ENCODE data around the gene RANBP1.

Gene RANBP1

DNA sequence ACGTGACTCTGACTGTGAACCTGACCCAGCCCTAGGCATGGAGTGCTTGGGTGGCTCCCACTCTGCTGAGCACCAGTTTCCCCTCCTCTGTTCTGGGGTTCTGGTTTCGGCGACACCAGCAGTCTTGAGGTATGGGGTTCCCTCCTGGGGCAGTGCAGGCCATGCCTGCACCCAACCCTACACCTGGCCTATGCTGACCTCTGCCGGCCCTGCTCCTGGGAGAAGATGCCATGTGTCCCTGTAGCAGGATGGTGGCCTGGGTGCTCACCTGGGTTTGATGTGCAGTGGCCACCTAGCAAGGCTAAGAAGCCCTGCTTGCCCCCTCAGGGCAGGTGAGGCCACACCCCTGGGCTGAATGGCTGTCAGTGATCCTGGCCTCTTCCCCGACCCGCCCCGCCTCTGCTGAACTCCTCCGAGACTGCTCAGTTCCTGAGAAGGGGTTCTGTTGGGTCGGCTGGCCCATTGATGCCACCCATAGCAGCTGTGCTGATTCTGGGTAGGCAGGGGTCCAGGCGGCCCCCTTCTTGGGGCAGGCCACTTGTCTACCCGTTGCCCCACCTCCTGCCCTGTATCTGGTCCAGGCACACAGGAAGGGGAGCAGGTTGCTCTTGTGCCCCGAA, 18.1 kb downstream of the RANBP1 start:
- Histone ChIP-seq H3K36me3 (ENCODE audit: control insufficient read depth, insufficient read depth, low read length) (peaks cover under 1% of the 10 kb centered on the region), H3K27ac (ENCODE audit: low read depth, low read length, severe bottlenecking) (no peak overlapping the region), H3K4me3 (ENCODE audit: extremely low read depth, insufficient read depth, low read length, poor library complexity, severe bottlenecking) (no peak overlapping the region), H3K9me3 (ENCODE audit: control insufficient read depth, low read length) (no peaks in the 10 kb centered on the region), H3K4me1 (ENCODE audit: control insufficient read depth, insufficient read depth, low read length, poor library complexity, severe bottlenecking) (peaks cover 7% of the 10 kb centered on the region)
- 95% methylated on average over 10 to 12 of the region's 12 CpGs for WGBS, 2 experiments (ENCODE audit: insufficient coverage in 2 of 2)

DNA sequence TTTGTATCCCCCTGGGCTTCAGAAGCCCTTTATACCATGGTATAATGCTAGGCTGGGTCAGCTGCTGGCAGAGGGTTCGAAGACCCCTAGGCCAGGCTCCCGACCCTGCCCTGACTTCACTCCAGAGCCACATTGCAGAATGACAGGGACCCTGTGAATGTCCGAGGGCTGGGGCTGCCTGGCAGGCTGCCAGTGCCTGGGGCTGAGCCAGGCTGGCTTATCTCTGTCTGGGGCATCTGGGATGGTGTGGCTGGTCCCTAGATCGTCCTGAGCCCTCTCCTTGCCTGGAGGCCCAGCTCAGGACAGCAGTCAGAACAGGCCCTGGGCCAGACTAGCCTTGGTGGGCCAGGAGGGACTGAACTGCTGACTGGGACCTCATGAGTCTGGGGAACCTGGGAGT, 19.4 kb downstream of the RANBP1 start:
- Histone ChIP-seq H3K36me3 (ENCODE audit: control insufficient read depth, insufficient read depth, low read length) (peaks cover 13% of the 10 kb centered on the region), H3K27ac (ENCODE audit: low read depth, low read length, severe bottlenecking) (no peak overlapping the region), H3K4me1 (ENCODE audit: control insufficient read depth, insufficient read depth, low read length, poor library complexity, severe bottlenecking) (peaks cover 7% of the 10 kb centered on the region), H3K4me3 (ENCODE audit: extremely low read depth, insufficient read depth, low read length, poor library complexity, severe bottlenecking) (no peak overlapping the region), H3K9me3 (ENCODE audit: control insufficient read depth, low read length) (no peaks in the 10 kb centered on the region)
- WGBS, 2 experiments (ENCODE audit: insufficient coverage in 2 of 2) = 80 to 95% methylated on average over 2 to 4 of the region's 4 CpGs

DNA sequence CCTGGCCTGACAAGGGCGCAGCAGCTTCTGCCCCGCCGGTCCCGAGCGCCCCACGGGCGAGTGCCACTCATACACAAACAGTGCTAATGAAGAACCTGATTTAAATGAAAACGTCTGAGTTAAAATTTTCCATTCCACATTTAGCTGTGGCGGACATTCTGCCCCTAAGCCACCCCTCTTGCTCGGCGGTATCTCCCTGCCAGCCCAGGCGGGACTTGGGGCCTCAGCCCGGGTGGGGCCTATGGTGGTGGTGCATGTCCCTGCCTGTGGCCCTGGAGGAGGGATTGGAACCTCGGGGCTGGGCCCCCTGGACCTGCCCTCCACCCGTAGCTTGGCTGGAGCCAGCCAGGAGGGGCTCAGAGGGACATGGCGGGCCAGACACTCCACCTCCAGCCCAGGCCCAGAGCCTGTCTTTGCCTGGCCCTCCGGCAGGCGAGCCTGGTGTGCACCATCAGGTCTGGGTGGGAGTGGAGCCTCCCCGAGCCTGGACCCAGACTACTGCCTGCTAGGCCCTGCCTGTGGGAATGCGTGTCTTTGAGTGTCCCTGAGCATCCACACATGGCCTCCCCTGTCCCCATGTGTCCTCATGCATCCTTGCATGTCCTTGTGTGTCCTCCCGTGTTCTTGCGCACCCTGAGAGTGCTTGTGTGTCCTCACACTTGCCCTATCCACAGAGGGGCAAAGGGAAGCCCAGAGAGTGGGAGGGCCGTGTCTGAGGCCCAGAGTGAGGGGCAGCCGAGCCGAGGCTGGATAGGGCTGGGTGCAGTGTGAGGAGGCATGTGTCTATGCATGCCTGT, 20.1 kb downstream of the RANBP1 start:
- Histone ChIP-seq H3K4me3 (ENCODE audit: extremely low read depth, insufficient read depth, low read length, poor library complexity, severe bottlenecking) (no peak overlapping the region), H3K27ac (ENCODE audit: low read depth, low read length, severe bottlenecking) (no peak overlapping the region), H3K9me3 (ENCODE audit: control insufficient read depth, low read length) (no peaks in the 10 kb centered on the region), H3K36me3 (ENCODE audit: control insufficient read depth, insufficient read depth, low read length) (peaks cover 13% of the 10 kb centered on the region), H3K4me1 (ENCODE audit: control insufficient read depth, insufficient read depth, low read length, poor library complexity, severe bottlenecking) (peaks cover 7% of the 10 kb centered on the region)
- WGBS, 2 experiments (ENCODE audit: insufficient coverage in 2 of 2) = 93 to 95% methylated on average over 19 to 21 of the region's 25 CpGs

DNA sequence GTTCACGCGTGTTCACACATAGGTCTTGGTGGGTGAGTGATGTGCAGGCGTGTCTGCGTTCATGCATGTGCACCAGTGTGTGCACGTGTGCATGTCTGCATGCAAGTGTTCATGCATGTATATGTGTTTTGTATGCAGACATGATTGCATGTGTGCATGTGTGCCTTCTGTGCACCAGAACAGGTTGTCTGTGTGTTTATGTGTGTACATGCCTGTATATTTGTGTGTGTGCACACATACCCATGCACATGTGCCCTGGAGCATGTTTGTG, 20.6 kb downstream of the RANBP1 start:
- H3K9me3 ChIP-seq (ENCODE audit: control insufficient read depth, low read length) = no peaks in the 10 kb centered on the region
- peaks cover 7% of the 10 kb centered on the region for H3K4me1 ChIP-seq (ENCODE audit: control insufficient read depth, insufficient read depth, low read length, poor library complexity, severe bottlenecking)
- WGBS, 2 experiments (ENCODE audit: insufficient coverage in 2 of 2) = 94 to 97% methylated on average over 5 of the region's 5 CpGs
- peaks cover 13% of the 10 kb centered on the region for H3K36me3 ChIP-seq (ENCODE audit: control insufficient read depth, insufficient read depth, low read length)
- H3K27ac ChIP-seq (ENCODE audit: low read depth, low read length, severe bottlenecking) = no peak overlapping the region
- no peak overlapping the region for H3K4me3 ChIP-seq (ENCODE audit: extremely low read depth, insufficient read depth, low read length, poor library complexity, severe bottlenecking)

DNA sequence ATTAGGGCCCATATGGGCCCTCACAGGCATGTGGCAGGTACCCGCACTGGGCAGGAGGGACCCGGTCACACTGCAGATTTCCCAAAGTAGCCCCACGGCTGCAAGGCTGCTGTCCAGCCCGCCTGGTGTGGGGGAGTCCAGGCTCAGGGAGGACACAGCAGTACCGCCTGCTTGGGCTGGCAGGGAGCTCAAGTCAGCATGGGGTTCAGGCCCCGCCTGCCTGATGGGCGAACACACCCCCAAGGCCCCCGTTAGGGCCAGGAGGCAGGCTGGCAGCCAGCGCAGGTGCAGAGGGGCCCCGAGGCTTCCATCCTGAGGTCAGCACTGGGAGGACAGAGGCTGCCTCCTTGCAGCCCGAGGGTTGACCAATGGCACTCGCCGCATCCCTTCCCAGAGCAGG, 21.2 kb downstream of the RANBP1 start:
- H3K9me3 ChIP-seq (ENCODE audit: control insufficient read depth, low read length) = no peaks in the 10 kb centered on the region

DNA sequence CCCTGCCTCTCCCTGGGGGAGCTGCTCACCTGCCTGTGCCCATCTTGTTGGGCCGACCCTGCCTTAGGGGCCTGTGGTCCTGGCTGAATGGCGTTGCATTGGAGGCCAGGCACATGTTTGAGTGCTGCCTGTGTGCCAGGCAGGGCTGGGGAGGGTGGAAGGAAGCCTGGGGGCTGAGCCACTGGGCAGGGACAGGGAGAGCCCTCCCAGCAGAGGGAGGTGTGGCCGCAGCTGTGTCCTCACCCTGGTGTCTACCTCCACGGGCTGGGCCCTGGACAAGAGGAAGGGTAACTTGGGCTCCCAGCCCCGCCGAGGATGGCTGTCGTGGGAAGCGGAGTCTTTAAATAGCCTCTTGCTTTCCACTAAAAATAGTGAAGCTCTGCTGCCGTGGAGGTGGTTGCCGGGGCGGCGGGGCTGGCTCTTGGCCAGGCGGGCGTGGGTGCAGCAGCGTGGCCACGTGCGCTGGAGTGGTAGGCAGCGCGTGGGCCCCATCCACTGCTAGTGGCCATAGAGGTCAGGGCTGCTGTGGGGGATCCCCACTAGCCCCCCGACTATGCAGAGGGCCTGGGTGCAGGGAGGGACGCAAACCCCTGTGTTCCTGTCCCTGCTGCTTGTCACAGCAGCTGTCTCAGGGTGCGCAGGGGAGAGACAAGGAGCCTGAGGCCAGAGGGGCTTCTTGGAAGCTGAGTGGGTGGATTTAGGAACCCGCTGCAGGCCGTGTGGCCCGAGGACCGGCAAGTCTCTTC, 21.9 kb downstream of the RANBP1 start:
- Histone ChIP-seq H3K36me3 (ENCODE audit: control insufficient read depth, insufficient read depth, low read length) (peaks cover 18% of the 10 kb centered on the region), H3K9me3 (ENCODE audit: control insufficient read depth, low read length) (no peaks in the 10 kb centered on the region), H3K4me3 (ENCODE audit: extremely low read depth, insufficient read depth, low read length, poor library complexity, severe bottlenecking) (no peak overlapping the region), H3K4me1 (ENCODE audit: control insufficient read depth, insufficient read depth, low read length, poor library complexity, severe bottlenecking) (peaks cover 12% of the 10 kb centered on the region), H3K27ac (ENCODE audit: low read depth, low read length, severe bottlenecking) (no peak overlapping the region)
- 86 to 92% methylated on average over 16 to 22 of the region's 26 CpGs for WGBS, 2 experiments (ENCODE audit: insufficient coverage in 2 of 2)

More for the DNA sequence above, 21.2 kb downstream of the RANBP1 start:
- no peak overlapping the region for H3K4me3 ChIP-seq (ENCODE audit: extremely low read depth, insufficient read depth, low read length, poor library complexity, severe bottlenecking)
- H3K4me1 ChIP-seq (ENCODE audit: control insufficient read depth, insufficient read depth, low read length, poor library complexity, severe bottlenecking) = peaks cover 12% of the 10 kb centered on the region
- H3K36me3 ChIP-seq (ENCODE audit: control insufficient read depth, insufficient read depth, low read length) = peaks cover 13% of the 10 kb centered on the region
- 93 to 94% methylated on average over 13 of the region's 13 CpGs for WGBS, 2 experiments (ENCODE audit: insufficient coverage in 2 of 2)
- H3K27ac ChIP-seq (ENCODE audit: low read depth, low read length, severe bottlenecking) = no peak overlapping the region

DNA sequence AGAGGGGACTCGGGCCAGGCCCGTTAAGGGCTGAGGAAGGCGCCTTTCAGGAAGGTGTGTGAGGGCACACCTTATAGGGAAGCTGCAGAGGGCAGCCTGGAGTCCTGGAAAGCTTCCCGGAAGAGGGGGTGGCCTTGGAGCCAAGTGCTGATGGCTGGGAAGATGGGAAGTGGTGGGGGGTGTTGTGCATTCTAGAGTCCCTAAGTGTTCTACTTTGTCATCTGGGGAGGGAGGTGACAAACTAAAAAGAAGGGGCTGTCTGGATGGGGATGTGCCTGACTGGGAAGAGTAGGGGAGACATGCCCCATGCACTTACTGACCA, 22.5 kb downstream of the RANBP1 start:
- Histone ChIP-seq H3K4me1 (ENCODE audit: control insufficient read depth, insufficient read depth, low read length, poor library complexity, severe bottlenecking) (peaks cover 8% of the 10 kb centered on the region), H3K9me3 (ENCODE audit: control insufficient read depth, low read length) (no peaks in the 10 kb centered on the region), H3K36me3 (ENCODE audit: control insufficient read depth, insufficient read depth, low read length) (peaks cover 19% of the 10 kb centered on the region), H3K4me3 (ENCODE audit: extremely low read depth, insufficient read depth, low read length, poor library complexity, severe bottlenecking) (no peak overlapping the region), H3K27ac (ENCODE audit: low read depth, low read length, severe bottlenecking) (no peak overlapping the region)
- 83 to 87% methylated on average over 1 to 4 of the region's 4 CpGs for WGBS, 2 experiments (ENCODE audit: insufficient coverage in 2 of 2)

DNA sequence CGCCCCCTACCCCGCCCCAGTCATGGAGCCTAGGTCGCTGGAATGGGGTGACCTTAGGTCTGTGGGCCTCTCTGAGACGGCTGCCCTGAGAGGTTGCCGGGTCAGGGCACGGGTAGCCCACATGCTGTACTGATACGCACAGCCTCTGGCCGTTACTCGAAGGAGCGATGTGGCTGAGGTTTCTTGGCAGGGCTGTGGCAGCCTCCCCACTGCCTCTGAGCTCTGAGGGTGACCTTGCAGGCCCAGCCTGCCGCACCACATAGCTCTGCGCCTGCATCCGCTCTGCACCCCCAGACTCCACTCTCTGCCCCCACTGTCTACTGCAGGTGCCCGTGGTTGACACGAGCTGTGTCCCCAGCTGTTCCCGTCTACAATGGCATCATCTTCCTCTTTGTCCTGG, 23.0 kb downstream of the RANBP1 start:
- Histone ChIP-seq H3K27ac (ENCODE audit: low read depth, low read length, severe bottlenecking) (no peak overlapping the region), H3K36me3 (ENCODE audit: control insufficient read depth, insufficient read depth, low read length) (peaks cover 19% of the 10 kb centered on the region), H3K9me3 (ENCODE audit: control insufficient read depth, low read length) (no peaks in the 10 kb centered on the region), H3K4me3 (ENCODE audit: extremely low read depth, insufficient read depth, low read length, poor library complexity, severe bottlenecking) (no peak overlapping the region), H3K4me1 (ENCODE audit: control insufficient read depth, insufficient read depth, low read length, poor library complexity, severe bottlenecking) (peaks cover 8% of the 10 kb centered on the region)
- 95 to 96% methylated on average over 13 to 16 of the region's 16 CpGs for WGBS, 2 experiments (ENCODE audit: insufficient coverage in 2 of 2)

DNA sequence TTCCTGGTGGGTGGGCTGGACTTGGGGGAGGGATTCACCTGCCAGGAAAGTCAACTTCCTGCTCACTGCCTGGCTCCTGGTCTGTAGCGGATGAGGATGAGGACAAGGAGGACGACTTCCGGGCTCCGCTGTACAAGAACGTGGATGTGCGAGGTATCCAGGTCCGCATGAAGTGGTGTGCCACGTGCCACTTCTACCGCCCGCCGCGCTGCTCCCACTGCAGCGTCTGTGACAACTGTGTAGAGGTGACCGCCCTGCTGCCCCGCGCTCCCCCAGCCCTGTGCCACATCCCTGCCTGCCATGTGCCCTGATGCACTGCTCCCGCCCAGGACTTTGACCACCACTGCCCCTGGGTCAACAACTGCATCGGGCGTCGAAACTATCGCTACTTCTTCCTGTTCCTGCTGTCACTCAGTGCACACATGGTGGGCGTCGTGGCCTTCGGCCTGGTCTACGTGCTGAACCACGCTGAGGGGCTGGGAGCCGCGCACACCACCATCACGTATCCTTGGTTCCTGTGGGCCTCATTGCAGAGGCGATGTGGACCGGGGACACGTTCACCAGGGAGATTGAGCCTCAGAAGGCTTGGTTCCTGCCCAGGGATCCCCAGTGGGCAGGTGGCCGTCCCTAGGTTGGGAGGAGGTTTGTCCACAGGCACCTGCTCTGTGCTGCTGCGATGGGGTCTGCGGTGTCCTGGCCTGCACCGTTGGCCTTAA, 23.6 kb downstream of the RANBP1 start:
- Histone ChIP-seq H3K27ac (ENCODE audit: low read depth, low read length, severe bottlenecking) (no peak overlapping the region), H3K4me1 (ENCODE audit: control insufficient read depth, insufficient read depth, low read length, poor library complexity, severe bottlenecking) (peaks cover 8% of the 10 kb centered on the region), H3K9me3 (ENCODE audit: control insufficient read depth, low read length) (no peaks in the 10 kb centered on the region), H3K36me3 (ENCODE audit: control insufficient read depth, insufficient read depth, low read length) (peaks cover 19% of the 10 kb centered on the region), H3K4me3 (ENCODE audit: extremely low read depth, insufficient read depth, low read length, poor library complexity, severe bottlenecking) (no peak overlapping the region)
- WGBS, 2 experiments (ENCODE audit: insufficient coverage in 2 of 2) = 95 to 96% methylated on average over 34 to 36 of the region's 36 CpGs

DNA sequence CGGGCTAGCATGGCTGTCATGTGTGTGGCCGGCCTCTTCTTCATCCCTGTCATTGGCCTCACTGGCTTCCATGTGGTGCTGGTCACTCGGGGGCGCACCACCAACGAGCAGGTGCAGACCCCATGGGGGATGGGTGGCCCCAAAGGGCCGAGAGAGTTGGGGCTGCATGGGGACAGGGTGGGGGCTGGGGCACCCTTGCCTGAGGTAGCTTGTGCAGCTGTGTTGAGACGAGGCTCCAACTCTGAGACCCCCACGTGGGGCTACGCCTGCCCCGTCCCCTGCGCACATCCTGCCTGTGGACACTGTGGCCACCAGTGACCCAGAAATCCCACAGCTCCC, 24.2 kb downstream of the RANBP1 start:
- WGBS, 2 experiments (ENCODE audit: insufficient coverage in 2 of 2) = 93 to 100% methylated on average over 8 to 9 of the region's 11 CpGs
- peaks cover 8% of the 10 kb centered on the region for H3K4me1 ChIP-seq (ENCODE audit: control insufficient read depth, insufficient read depth, low read length, poor library complexity, severe bottlenecking)
- no peaks in the 10 kb centered on the region for H3K9me3 ChIP-seq (ENCODE audit: control insufficient read depth, low read length)
- no peak overlapping the region for H3K27ac ChIP-seq (ENCODE audit: low read depth, low read length, severe bottlenecking)
- H3K4me3 ChIP-seq (ENCODE audit: extremely low read depth, insufficient read depth, low read length, poor library complexity, severe bottlenecking) = no peak overlapping the region
- peaks cover 19% of the 10 kb centered on the region for H3K36me3 ChIP-seq (ENCODE audit: control insufficient read depth, insufficient read depth, low read length)

All from mesodermal cell (in vitro differentiated cells).